ENCODE data around the gene SYNGR3.

DNA sequence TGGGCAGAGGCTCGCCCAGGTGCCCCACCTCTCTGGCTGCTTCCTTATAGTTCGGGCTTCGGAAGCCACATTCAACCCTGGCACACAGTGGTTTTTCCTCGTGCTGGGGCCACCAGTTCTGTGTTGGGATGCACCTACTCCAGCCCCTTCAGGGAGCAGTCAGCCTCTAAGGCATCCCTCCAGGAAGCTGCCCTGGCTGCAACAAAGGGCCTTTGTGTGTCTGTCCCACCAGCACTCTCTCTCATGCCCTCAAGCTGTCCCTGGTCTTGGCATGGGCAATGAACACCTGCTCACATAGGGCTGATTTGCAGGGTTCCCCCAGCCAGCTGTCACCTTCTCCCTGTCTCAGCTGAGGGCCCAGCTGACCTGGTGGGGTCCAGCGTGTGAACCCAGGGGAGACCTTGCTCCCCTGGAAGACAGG lies 7.7 kb upstream of the SYNGR3 start:
- TF ChIP-seq, protein P1, sequence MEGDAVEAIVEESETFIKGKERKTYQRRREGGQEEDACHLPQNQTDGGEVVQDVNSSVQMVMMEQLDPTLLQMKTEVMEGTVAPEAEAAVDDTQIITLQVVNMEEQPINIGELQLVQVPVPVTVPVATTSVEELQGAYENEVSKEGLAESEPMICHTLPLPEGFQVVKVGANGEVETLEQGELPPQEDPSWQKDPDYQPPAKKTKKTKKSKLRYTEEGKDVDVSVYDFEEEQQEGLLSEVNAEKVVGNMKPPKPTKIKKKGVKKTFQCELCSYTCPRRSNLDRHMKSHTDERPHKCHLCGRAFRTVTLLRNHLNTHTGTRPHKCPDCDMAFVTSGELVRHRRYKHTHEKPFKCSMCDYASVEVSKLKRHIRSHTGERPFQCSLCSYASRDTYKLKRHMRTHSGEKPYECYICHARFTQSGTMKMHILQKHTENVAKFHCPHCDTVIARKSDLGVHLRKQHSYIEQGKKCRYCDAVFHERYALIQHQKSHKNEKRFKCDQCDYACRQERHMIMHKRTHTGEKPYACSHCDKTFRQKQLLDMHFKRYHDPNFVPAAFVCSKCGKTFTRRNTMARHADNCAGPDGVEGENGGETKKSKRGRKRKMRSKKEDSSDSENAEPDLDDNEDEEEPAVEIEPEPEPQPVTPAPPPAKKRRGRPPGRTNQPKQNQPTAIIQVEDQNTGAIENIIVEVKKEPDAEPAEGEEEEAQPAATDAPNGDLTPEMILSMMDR (IDR thresholded peaks at IDR 0.05; ENCODE audit: low read length), result no peak
- TF ChIP-seq EZH2 (optimal IDR thresholded peaks at IDR 0.05; ENCODE audit: low read depth, low read length) (no peak), EZH2phosphoT487 (IDR thresholded peaks at IDR 0.05; ENCODE audit: low read length) (no peak)

Measured in MM.1S (cell line).